ENCODE measurements around the gene TMEM170B.
A peak's percentile ranks its signal among the peaks of the same experiment; 100 is the strongest.

The TMEM170B gene

GRCh38 chr6:11585426-11586016, 48.0 kb downstream of the TMEM170B start:
- H3K36me3 ChIP-seq (ENCODE audit: insufficient read depth, low read length): no peaks in the 10 kb centered on the region
- H3K9me3 ChIP-seq (ENCODE audit: insufficient read depth, low read depth, low read length): no peaks in the 10 kb centered on the region
- no peaks in the 10 kb centered on the region for H3K4me1 ChIP-seq (ENCODE audit: insufficient read depth, low read length, poor library complexity, severe bottlenecking)
- no peaks in the 10 kb centered on the region for H3K27me3 ChIP-seq (ENCODE audit: insufficient read depth, low read length, poor library complexity, severe bottlenecking)
- no peak overlapping the region for H3K4me2 ChIP-seq (ENCODE audit: low read depth, low read length, poor library complexity, severe bottlenecking)
- no peaks in the 10 kb centered on the region for H4K20me1 ChIP-seq (ENCODE audit: insufficient read depth, low read length, poor library complexity, severe bottlenecking)
- no peak overlapping the region for H2AFZ ChIP-seq (ENCODE audit: low read length)
- no peak for TF ChIP-seq EZH2phosphoT487 (IDR thresholded peaks at IDR 0.05; ENCODE audit: borderline replicate concordance)
- TF ChIP-seq CTCF (conservative IDR thresholded peaks at IDR 0.05; ENCODE audit: low read length): peak; percentile 76
- no peak overlapping the region for H3K4me3 ChIP-seq (ENCODE audit: low read length, poor library complexity, severe bottlenecking)
- no peaks in the 10 kb centered on the region for H3K9me2 ChIP-seq (replicated peaks; ENCODE audit: low read depth, low read length)
- H3K9ac ChIP-seq (ENCODE audit: low read depth, low read length, poor library complexity, severe bottlenecking): no peak overlapping the region
- no peaks in the 10 kb centered on the region for H3F3A ChIP-seq (ENCODE audit: low read depth)
- H3K79me2 ChIP-seq (ENCODE audit: insufficient read depth, low read length): no peaks in the 10 kb centered on the region

GRCh38 chr6:11586117-11586516, 48.6 kb downstream of the TMEM170B start:
- Histone ChIP-seq H3K9ac (ENCODE audit: low read depth, low read length, poor library complexity, severe bottlenecking) (no peak overlapping the region), H4K20me1 (ENCODE audit: insufficient read depth, low read length, poor library complexity, severe bottlenecking) (no peaks in the 10 kb centered on the region), H3K36me3 (ENCODE audit: insufficient read depth, low read length) (no peaks in the 10 kb centered on the region), H3K79me2 (ENCODE audit: insufficient read depth, low read length) (no peaks in the 10 kb centered on the region), H2AFZ (ENCODE audit: low read length) (no peak overlapping the region), H3K4me2 (ENCODE audit: low read depth, low read length, poor library complexity, severe bottlenecking) (no peak overlapping the region), H3K27me3 (ENCODE audit: insufficient read depth, low read length, poor library complexity, severe bottlenecking) (no peaks in the 10 kb centered on the region), H3K4me1 (ENCODE audit: insufficient read depth, low read length, poor library complexity, severe bottlenecking) (no peaks in the 10 kb centered on the region), H3K9me3 (ENCODE audit: insufficient read depth, low read depth, low read length) (no peaks in the 10 kb centered on the region), H3F3A (ENCODE audit: low read depth) (no peaks in the 10 kb centered on the region), H3K9me2 (replicated peaks; ENCODE audit: low read depth, low read length) (no peaks in the 10 kb centered on the region), H3K4me3 (ENCODE audit: low read length, poor library complexity, severe bottlenecking) (no peak overlapping the region)
- TF ChIP-seq EZH2phosphoT487 (IDR thresholded peaks at IDR 0.05; ENCODE audit: borderline replicate concordance) (no peak), CTCF (conservative IDR thresholded peaks at IDR 0.05; ENCODE audit: low read length) (no peak)

- H3K9me2 ChIP-seq (replicated peaks; ENCODE audit: low read depth, low read length): no peaks in the 10 kb centered on the region
- TF ChIP-seq CTCF (conservative IDR thresholded peaks at IDR 0.05; ENCODE audit: low read length) (no peak), EZH2phosphoT487 (IDR thresholded peaks at IDR 0.05; ENCODE audit: borderline replicate concordance) (no peak)
- no peaks in the 10 kb centered on the region for H3K4me1 ChIP-seq (ENCODE audit: insufficient read depth, low read length, poor library complexity, severe bottlenecking)
- H3K79me2 ChIP-seq (ENCODE audit: insufficient read depth, low read length): no peaks in the 10 kb centered on the region
- H4K20me1 ChIP-seq (ENCODE audit: insufficient read depth, low read length, poor library complexity, severe bottlenecking): no peaks in the 10 kb centered on the region
- H3K36me3 ChIP-seq (ENCODE audit: insufficient read depth, low read length): no peaks in the 10 kb centered on the region
- H3K9ac ChIP-seq (ENCODE audit: low read depth, low read length, poor library complexity, severe bottlenecking): no peak overlapping the region
- H3K4me2 ChIP-seq (ENCODE audit: low read depth, low read length, poor library complexity, severe bottlenecking): no peak overlapping the region
- H2AFZ ChIP-seq (ENCODE audit: low read length): no peak overlapping the region
- no peaks in the 10 kb centered on the region for H3K27me3 ChIP-seq (ENCODE audit: insufficient read depth, low read length, poor library complexity, severe bottlenecking)
- H3K9me3 ChIP-seq (ENCODE audit: insufficient read depth, low read depth, low read length): no peaks in the 10 kb centered on the region
- H3K4me3 ChIP-seq (ENCODE audit: low read length, poor library complexity, severe bottlenecking): no peak overlapping the region
- H3F3A ChIP-seq (ENCODE audit: low read depth): no peaks in the 10 kb centered on the region
Measured at GRCh38 chr6:11586536-11586935, 49.0 kb downstream of the TMEM170B start.

All from Loucy (cell line).